Fibroblast of mammary gland (primary cell): Measurements from ENCODE around the gene RNASE12.

ENCODE experiments used
- DNase-seq: peaks from one replicate; pipeline ENCODE4 v3.0.0-alpha.2; 2010; ENCODE audit warnings: low read depth
- H3K4me3 ChIP-seq: 2 replicates; pipeline ENCODE4 v1.5.1; 2011; ENCODE audit warnings: low read depth, mild to moderate bottlenecking, low read length, moderate library complexity; ENCODE audit not compliant: control insufficient read depth
- CTCF ChIP-seq: conservative IDR thresholded peaks from 2 replicates; pipeline ENCODE4 v1.5.1; 2011; ENCODE audit warnings: low read depth, low read length, inconsistent platforms; ENCODE audit not compliant: control insufficient read depth, insufficient read depth

The RNASE12 gene

GRCh38 chr14:20628063-20628854 is 37.1 kb upstream of the RNASE12 start:
- no peak overlapping the region for H3K4me3 ChIP-seq
- no peak for TF ChIP-seq CTCF
- DNase-seq: no peak

GRCh38 chr14:20627346-20628027 is 36.3 kb upstream of the RNASE12 start:
- DNase-seq: no peak
- no peak overlapping the region for H3K4me3 ChIP-seq
- no peak for TF ChIP-seq CTCF

GRCh38 chr14:20626274-20626673 is 35.1 kb upstream of the RNASE12 start:
- no peak for TF ChIP-seq CTCF
- DNase-seq: no peak
- peak overlapping the region; percentile 54 for H3K4me3 ChIP-seq

GRCh38 chr14:20624495-20625070 is 33.4 kb upstream of the RNASE12 start:
- no peak for TF ChIP-seq CTCF
- H3K4me3 ChIP-seq: peak overlapping the region; percentile 78
- DNase-seq: peak; percentile 83

GRCh38 chr14:20623798-20624197 is 32.6 kb upstream of the RNASE12 start:
- no peak for TF ChIP-seq CTCF
- DNase-seq: no peak
- H3K4me3 ChIP-seq: peak overlapping the region; percentile 78

- H3K4me3 ChIP-seq: peak overlapping the region; percentile 29
- no peak for TF ChIP-seq CTCF
- no peak for DNase-seq
Observed at GRCh38 chr14:20622816-20623291, 31.7 kb upstream of the RNASE12 start.
